IMR-90 (cell line): ENCODE measurements around the gene ABHD17B. TPM values are rescaled to one million over a fixed set of nuclear protein-coding genes. Genes with fewer than 3 reads are reported as not detected.

Experiments used
- ATAC-seq: fragments of 200-7000 bp; cut with Tn5 transposase; 2 replicates; pipeline ENCODE4 v1.9.1; 2020; ENCODE audit warnings: low read depth, mild to moderate bottlenecking, moderate library complexity
- BruUV-seq: library from RNA; stranded (reverse); fragments of 400-500 nt; replicated peaks from 2 replicates; lab custom pipeline; 2021; lab: Mats Ljungman, UMichigan
- CTCF ChIA-PET: fragments of 300-600 bp; formaldehyde crosslinking; extraction: SDS; loops from one replicate; lab custom pipeline; 2021; ENCODE audit warnings: antibody characterized with exemption; lab: Yijun Ruan, JAX
- POLR2A ChIA-PET: fragments of 300-600 bp; sonication (Branson Sonifier 250); formaldehyde crosslinking; loops from one replicate; lab custom pipeline; 2022; ENCODE audit warnings: antibody characterized with exemption; ENCODE audit not compliant: unreplicated experiment; lab: Charles Lee
- DNase-seq: peaks from one replicate; pipeline ENCODE4 v3.0.0; 2013
- H2AFZ ChIP-seq: replicated peaks from 2 replicates; pipeline ENCODE3; 2013; ENCODE audit warnings: low read length, mild to moderate bottlenecking; ENCODE audit not compliant: poor library complexity
- H2AK5ac ChIP-seq: 2 replicates; pipeline ENCODE4 v1.6.1; 2013; ENCODE audit warnings: low read depth, low read length, inconsistent platforms
- H2AK9ac ChIP-seq: replicated peaks from 2 replicates; pipeline ENCODE3; 2013; ENCODE audit warnings: mild to moderate bottlenecking, low read depth, low read length, moderate library complexity; ENCODE audit not compliant: poor library complexity
- H2BK120ac ChIP-seq: 2 replicates; pipeline ENCODE4 v1.6.1; 2013; ENCODE audit warnings: low read depth, low read length, inconsistent platforms
- H2BK15ac ChIP-seq: 3 replicates; pipeline ENCODE4 v1.6.1; 2013; ENCODE audit warnings: low read depth, low read length, inconsistent platforms
- H2BK20ac ChIP-seq: 2 replicates; pipeline ENCODE4 v1.6.1; 2013; ENCODE audit warnings: low read depth, mild to moderate bottlenecking, inconsistent platforms, low read length, moderate library complexity
- H2BK5ac ChIP-seq: 2 replicates; pipeline ENCODE4 v1.6.1; 2013; ENCODE audit warnings: mild to moderate bottlenecking, low read depth, low read length, inconsistent platforms; ENCODE audit not compliant: poor library complexity, severe bottlenecking
- H3K14ac ChIP-seq: replicated peaks from 2 replicates; pipeline ENCODE4 v1.6.1; 2013; ENCODE audit warnings: low read depth, low read length, inconsistent platforms
- H3K18ac ChIP-seq: 2 replicates; pipeline ENCODE4 v1.6.1; 2013; ENCODE audit warnings: low read depth, low read length, control low read depth
- H3K23ac ChIP-seq: 2 replicates; pipeline ENCODE4 v1.6.1; 2013; ENCODE audit warnings: low read depth, low read length, inconsistent platforms
- H3K27ac ChIP-seq: 2 replicates; pipeline ENCODE4 v1.5.1; 2013; ENCODE audit warnings: mild to moderate bottlenecking, control low read depth, low read length; ENCODE audit not compliant: insufficient read depth
- H3K27me3 ChIP-seq: 2 replicates; pipeline ENCODE4 v1.6.1; 2013; ENCODE audit warnings: low read length; ENCODE audit not compliant: control insufficient read depth, insufficient read depth
- H3K36me3 ChIP-seq: 2 replicates; pipeline ENCODE4 v1.6.1; 2013; ENCODE audit warnings: low read length, mixed read lengths; ENCODE audit not compliant: control insufficient read depth, insufficient read depth
- H3K4ac ChIP-seq: 2 replicates; pipeline ENCODE4 v1.6.1; 2013; ENCODE audit warnings: low read depth, low read length, inconsistent platforms
- H3K4me1 ChIP-seq: 2 replicates; pipeline ENCODE4 v1.6.1; 2013; ENCODE audit warnings: low read length, mixed read lengths; ENCODE audit not compliant: control insufficient read depth, insufficient read depth
- H3K4me2 ChIP-seq: 2 replicates; pipeline ENCODE4 v1.6.1; 2013; ENCODE audit warnings: low read depth, mild to moderate bottlenecking, control low read depth, low read length, moderate library complexity
- H3K4me3 ChIP-seq: 2 replicates; pipeline ENCODE4 v1.5.1; 2013; ENCODE audit warnings: low read depth, mild to moderate bottlenecking, control low read depth, low read length, moderate library complexity; ENCODE audit not compliant: insufficient read depth
- H3K56ac ChIP-seq: 2 replicates; pipeline ENCODE4 v1.6.1; 2013; ENCODE audit warnings: low read length, inconsistent platforms; ENCODE audit not compliant: insufficient read depth; ENCODE audit errors: extremely low read depth
- H3K79me1 ChIP-seq, 2 experiments: 2 replicates each; pipeline ENCODE4 v1.6.1; 2013; ENCODE audit warnings: low read length in 2 of 2, inconsistent platforms in 1 of 2, low read depth in 1 of 2
- H3K9ac ChIP-seq: 2 replicates; pipeline ENCODE4 v1.6.1; 2013; ENCODE audit warnings: low read depth, low read length, control low read depth
- H3K9me1 ChIP-seq: 2 replicates; pipeline ENCODE4 v1.6.1; 2013; ENCODE audit warnings: low read length, inconsistent platforms; ENCODE audit not compliant: insufficient read depth
- H3K9me3 ChIP-seq: 2 replicates; pipeline ENCODE4 v1.6.1; 2013; ENCODE audit warnings: low read length; ENCODE audit not compliant: control insufficient read depth, insufficient read depth
- H4K20me1 ChIP-seq: 2 replicates; pipeline ENCODE4 v1.6.1; 2013; ENCODE audit warnings: low read length, inconsistent platforms; ENCODE audit not compliant: insufficient read depth
- H4K5ac ChIP-seq: 2 replicates; pipeline ENCODE4 v1.6.1; 2013; ENCODE audit warnings: mild to moderate bottlenecking, low read depth, low read length, control low read depth
- H4K8ac ChIP-seq, 2 experiments: 2 replicates each; pipeline ENCODE4 v1.6.1; 2013; ENCODE audit warnings: low read depth in 2 of 2, low read length in 2 of 2, control low read depth in 1 of 2, inconsistent platforms in 1 of 2
- H4K91ac ChIP-seq: 2 replicates; pipeline ENCODE4 v1.6.1; 2013; ENCODE audit warnings: low read depth, low read length, inconsistent platforms; ENCODE audit not compliant: insufficient read depth
- CEBPB ChIP-seq: IDR thresholded peaks from 2 replicates; pipeline ENCODE4 v1.6.1; 2012; ENCODE audit warnings: low read depth, low read length, improper control_type of control experiment
- MAFK ChIP-seq: IDR thresholded peaks from 2 replicates; pipeline ENCODE4 v1.6.1; 2012; ENCODE audit warnings: low read depth, low read length, improper control_type of control experiment
- MAZ ChIP-seq: IDR thresholded peaks from 2 replicates; pipeline ENCODE4 v1.6.1; 2012; ENCODE audit warnings: low read depth, mild to moderate bottlenecking, low read length, improper control_type of control experiment, moderate library complexity, borderline replicate concordance
- MXI1 ChIP-seq: IDR thresholded peaks from 2 replicates; pipeline ENCODE4 v1.6.1; 2012; ENCODE audit warnings: low read depth, mild to moderate bottlenecking, low read length, moderate library complexity, borderline replicate concordance
- POLR2A ChIP-seq: IDR thresholded peaks from 2 replicates; pipeline ENCODE4 v1.6.1; 2012; ENCODE audit warnings: mild to moderate bottlenecking, low read depth, low read length
- WGBS, 2 experiments: methylation state at CpG; one replicate each; pipeline versions ENCODE4 v1.1.5 to v1.1.7; 2013; ENCODE audit warnings: missing lambda C conversion rate in 2 of 2; ENCODE audit not compliant: insufficient read length in 1 of 2; ENCODE audit errors: extremely low coverage in 2 of 2; 5-methylcytosine and 5-hydroxymethylcytosine counted together
- dilution Hi-C: fragments of 300-500 bp; cut with HindIII; formaldehyde crosslinking; loops from one replicate; pipeline ENCODE4 v1.14.3; 2018; ENCODE audit warnings: low sequenced_read_pairs; ENCODE audit not compliant: unreplicated experiment
- in situ Hi-C: fragments of 300-500 bp; cut with MboI; formaldehyde crosslinking; loops from 3 replicates; pipeline ENCODE4 v1.14.3; 2019; ENCODE audit warnings: low sequenced_read_pairs, inconsistent platforms, mixed read lengths
- intact Hi-C: fragments of 100-400 bp; cut with micrococcal nuclease; formaldehyde crosslinking; loops from 2 replicates; pipeline ENCODE4 v1.10.0; 2022
- polyA plus RNA-seq, 3 experiments: library from polyadenylated mRNA; depleted of rRNA; stranded (reverse); fragments of >200 nt; gene quantifications; 2 replicates each; pipeline ENCODE4 v1.2.3, GENCODE V29; 2012; ENCODE audit warnings: low replicate concordance in 1 of 3
- total RNA-seq: library from RNA; depleted of rRNA; stranded (reverse); fragments of >200 nt; gene quantifications from 2 replicates; pipeline ENCODE4 v1.2.3, GENCODE V29; 2012

ABHD17B gene
- total and polyA plus RNA-seq, 2 of the 4 experiments (the other 2 are of a cell fraction): 7.5 to 16.8 TPM

- H4K20me1 ChIP-seq: no peaks in the 10 kb centered on the region
- no CpG with 5 or more reads among the region's 3 CpGs for WGBS, 2 experiments
- H3K4ac ChIP-seq: no peak overlapping the region
- TF ChIP-seq MXI1 (no peak), MAZ (no peak), CEBPB (no peak), POLR2A (no peak), MAFK (no peak)
- no peaks in the 10 kb centered on the region for H3K9me3 ChIP-seq
- H3K27me3 ChIP-seq: no peaks in the 10 kb centered on the region; the same call in 1 of the 2 replicates
- H2BK20ac ChIP-seq: no peak overlapping the region
- DNase-seq (no peak), ATAC-seq (no peak)
- H4K91ac ChIP-seq: no peak overlapping the region
- no peaks in the 10 kb centered on the region for H3K36me3 ChIP-seq
- BruUV-seq: no TSS peak
- H3K14ac ChIP-seq: no peak overlapping the region
- no peak overlapping the region for H3K4me2 ChIP-seq
- H4K5ac ChIP-seq: no peak overlapping the region
- H2BK5ac ChIP-seq: no peak overlapping the region
- intact Hi-C loops: no loop called here
- no peaks in the 10 kb centered on the region for H3K4me1 ChIP-seq
- H3K9ac ChIP-seq: no peak overlapping the region
- H3K79me1 ChIP-seq: no peaks in the 10 kb centered on the region
- POLR2A ChIA-PET: no interaction called here
- no peak overlapping the region for H3K27ac ChIP-seq
- dilution Hi-C loops: no loop called here
- CTCF ChIA-PET: interaction anchor here (0.7 kb wide), 1 partner anchor 23 kb away, joined by 3 read pairs; no protein-coding TSS in a partner anchor
- no peak overlapping the region for H2BK15ac ChIP-seq
- no peak overlapping the region for H3K56ac ChIP-seq
- in situ Hi-C loops: no loop called here
- no peaks in the 10 kb centered on the region for H3K9me1 ChIP-seq
- H4K8ac ChIP-seq: no peak overlapping the region
- no peak overlapping the region for H3K4me3 ChIP-seq
- H2AK5ac ChIP-seq: no peak overlapping the region
- no peak overlapping the region for H2AK9ac ChIP-seq
- H2BK120ac ChIP-seq: no peak overlapping the region
- no peak overlapping the region for H2AFZ ChIP-seq
- H3K23ac ChIP-seq: no peak overlapping the region
- H3K18ac ChIP-seq: no peak overlapping the region
Measured at GRCh38 chr9:71830153-71830552, 80.8 kb downstream of the ABHD17B start.
